Suppressor macrophage treated with lipopolysaccharide for 1 hour (primary cell): ENCODE measurements around the gene BRF1.

Source experiments
- DNase-seq, 3 donors: peaks; one replicate each; pipeline ENCODE4 v3.0.0-alpha.2; 2020 to 2022

Gene BRF1

GRCh38 chr14:105207460-105207901, 93.3 kb downstream of the BRF1 start:
- no peak for DNase-seq

GRCh38 chr14:105206873-105207272, 93.9 kb downstream of the BRF1 start:
- no peak for DNase-seq

GRCh38 chr14:105205673-105206208, 95.1 kb downstream of the BRF1 start:
- no peak for DNase-seq

- DNase-seq: no peak
These were observed 95.7 kb downstream of the BRF1 start for GRCh38 chr14:105204931-105205672.

GRCh38 chr14:105204206-105204930, 96.4 kb downstream of the BRF1 start:
- no peak for DNase-seq

- DNase-seq: no peak
These were observed 97.1 kb downstream of the BRF1 start for GRCh38 chr14:105203701-105204100.

GRCh38 chr14:105203057-105203531, 97.7 kb downstream of the BRF1 start:
- peak; percentile 64 to 89 (median 78) for DNase-seq

GRCh38 chr14:105201925-105202513, 98.8 kb downstream of the BRF1 start:
- peak; percentile 87 to 92 (median 88) for DNase-seq

- no peak for DNase-seq
These were observed 99.5 kb downstream of the BRF1 start for GRCh38 chr14:105201156-105201924.

- no peak for DNase-seq
These were observed 100.2 kb downstream of the BRF1 start for GRCh38 chr14:105200641-105201040.

GRCh38 chr14:105200074-105200473, 100.7 kb downstream of the BRF1 start:
- no peak for DNase-seq

GRCh38 chr14:105199093-105199492, 101.7 kb downstream of the BRF1 start:
- DNase-seq: peak in 2 of 3 donors; percentile 23 to 56

GRCh38 chr14:105198588-105198987, 102.2 kb downstream of the BRF1 start:
- DNase-seq: no peak

GRCh38 chr14:105197211-105197641, 103.6 kb downstream of the BRF1 start:
- peak; percentile 88 to 92 (median 90) for DNase-seq

GRCh38 chr14:105196265-105196960, 104.4 kb downstream of the BRF1 start:
- no peak for DNase-seq

- DNase-seq: peak; percentile 24 to 52 (median 34)
These were observed 105.1 kb downstream of the BRF1 start for GRCh38 chr14:105195522-105196264.

- no peak for DNase-seq
These were observed 105.8 kb downstream of the BRF1 start for GRCh38 chr14:105195051-105195450.

- DNase-seq: peak in 2 of 3 donors; percentile 29 to 49
These were observed 106.7 kb downstream of the BRF1 start for GRCh38 chr14:105193916-105194782.

- peak; percentile 63 to 77 (median 74) for DNase-seq
These were observed 107.7 kb downstream of the BRF1 start for GRCh38 chr14:105192866-105193731.
